ENCODE measurements around the gene SEC24D.

The SEC24D gene

GRCh38 chr4:118736900-118737299, 99.0 kb downstream of the SEC24D start:
- Histone ChIP-seq H3K4me3 (replicated peaks; ENCODE audit: low read depth, low read length) (no peak overlapping the region), H3K36me3 (ENCODE audit: control insufficient read depth, insufficient read depth, low read length) (peaks cover 14% of the 10 kb centered on the region), H3K27me3 (replicated peaks; ENCODE audit: control insufficient read depth, insufficient read depth, low read length) (no peaks in the 10 kb centered on the region)
- TF ChIP-seq CTCF (IDR thresholded peaks at IDR 0.05; ENCODE audit: insufficient read depth, low read length, poor library complexity, severe bottlenecking) = no peak
- DNase-seq (ENCODE audit: extremely low read depth, insufficient read length) = no peak

GRCh38 chr4:118734491-118735205, 101.3 kb downstream of the SEC24D start:
- no peak for TF ChIP-seq CTCF (IDR thresholded peaks at IDR 0.05; ENCODE audit: insufficient read depth, low read length, poor library complexity, severe bottlenecking)
- Histone ChIP-seq H3K36me3 (ENCODE audit: control insufficient read depth, insufficient read depth, low read length) (peaks cover 10% of the 10 kb centered on the region), H3K27me3 (replicated peaks; ENCODE audit: control insufficient read depth, insufficient read depth, low read length) (no peaks in the 10 kb centered on the region), H3K4me3 (replicated peaks; ENCODE audit: low read depth, low read length) (no peak overlapping the region)
- DNase-seq (ENCODE audit: extremely low read depth, insufficient read length) = no peak

- no peak overlapping the region for H3K4me3 ChIP-seq (replicated peaks; ENCODE audit: low read depth, low read length)
- peaks cover 10% of the 10 kb centered on the region for H3K36me3 ChIP-seq (ENCODE audit: control insufficient read depth, insufficient read depth, low read length)
- no peak for TF ChIP-seq CTCF (IDR thresholded peaks at IDR 0.05; ENCODE audit: insufficient read depth, low read length, poor library complexity, severe bottlenecking)
- H3K27me3 ChIP-seq (replicated peaks; ENCODE audit: control insufficient read depth, insufficient read depth, low read length) = no peaks in the 10 kb centered on the region
- DNase-seq (ENCODE audit: extremely low read depth, insufficient read length) = no peak
Observed at GRCh38 chr4:118732591-118733330, 103.2 kb downstream of the SEC24D start.

GRCh38 chr4:118730683-118731082, 105.2 kb downstream of the SEC24D start:
- no peak for TF ChIP-seq CTCF (IDR thresholded peaks at IDR 0.05; ENCODE audit: insufficient read depth, low read length, poor library complexity, severe bottlenecking)
- H3K36me3 ChIP-seq (ENCODE audit: control insufficient read depth, insufficient read depth, low read length) = peaks cover 15% of the 10 kb centered on the region
- no peaks in the 10 kb centered on the region for H3K27me3 ChIP-seq (replicated peaks; ENCODE audit: control insufficient read depth, insufficient read depth, low read length)
- no peak for DNase-seq (ENCODE audit: extremely low read depth, insufficient read length)
- H3K4me3 ChIP-seq (replicated peaks; ENCODE audit: low read depth, low read length) = no peak overlapping the region

GRCh38 chr4:118729287-118730286, 106.3 kb downstream of the SEC24D start:
- peaks cover 17% of the 10 kb centered on the region for H3K36me3 ChIP-seq (ENCODE audit: control insufficient read depth, insufficient read depth, low read length)
- no peak for DNase-seq (ENCODE audit: extremely low read depth, insufficient read length)
- no peak overlapping the region for H3K4me3 ChIP-seq (replicated peaks; ENCODE audit: low read depth, low read length)
- no peak for TF ChIP-seq CTCF (IDR thresholded peaks at IDR 0.05; ENCODE audit: insufficient read depth, low read length, poor library complexity, severe bottlenecking)
- H3K27me3 ChIP-seq (replicated peaks; ENCODE audit: control insufficient read depth, insufficient read depth, low read length) = no peaks in the 10 kb centered on the region

All from GM06990 (cell line).